ENCODE measurements around the gene TJP1.
A peak's percentile ranks its signal among the peaks of the same experiment; 100 is the strongest.
"Not testable (repeated sequence)": the region's sequence is repeated elsewhere in the genome, so short reads cannot be mapped to it uniquely, and the experiment has no call there.

TJP1 gene

DNA sequence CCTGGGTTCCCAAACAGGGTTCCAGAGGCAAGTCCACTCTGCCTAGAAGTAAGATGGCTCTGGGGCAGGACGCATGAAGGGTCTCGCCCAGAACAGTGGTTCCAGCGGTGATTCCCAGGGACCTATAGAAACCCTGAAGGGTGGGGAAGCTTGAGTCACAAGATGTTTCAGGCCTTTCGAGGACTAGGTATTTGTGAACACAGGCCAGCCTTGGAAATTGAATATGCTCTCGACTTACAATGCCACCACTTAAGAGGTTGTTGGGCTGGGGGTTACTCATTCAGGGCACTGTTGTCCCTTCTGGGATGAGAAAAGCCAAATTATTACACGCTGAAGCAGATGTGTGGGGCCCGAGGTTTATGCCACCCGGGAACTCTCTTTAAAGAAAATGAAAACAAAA, 152.0 kb downstream of the TJP1 start:
- FAIRE-seq: no peak
- peak; percentile 24 for DNase-seq (ENCODE audit: low spot score)

DNA sequence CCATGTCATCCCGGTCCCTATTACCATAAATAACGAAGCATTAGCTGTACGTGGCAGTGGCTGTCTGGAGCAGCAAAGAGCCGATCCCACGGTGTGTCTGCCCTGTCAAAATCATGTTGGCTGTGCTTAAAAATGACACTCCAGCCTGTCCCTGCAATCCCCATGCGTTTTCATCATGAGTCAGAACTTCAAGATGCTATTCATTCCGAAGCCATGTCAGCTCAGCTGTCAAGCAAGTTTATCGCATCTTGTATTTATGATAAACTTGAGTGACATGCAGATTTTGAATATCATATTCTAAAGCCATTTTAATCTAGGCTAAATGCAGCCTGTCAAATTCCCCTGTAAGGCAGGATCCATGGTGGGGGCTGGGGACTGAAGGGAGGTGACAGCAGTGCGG, 152.4 kb downstream of the TJP1 start:
- DNase-seq (ENCODE audit: low spot score): peak; percentile 66

DNA sequence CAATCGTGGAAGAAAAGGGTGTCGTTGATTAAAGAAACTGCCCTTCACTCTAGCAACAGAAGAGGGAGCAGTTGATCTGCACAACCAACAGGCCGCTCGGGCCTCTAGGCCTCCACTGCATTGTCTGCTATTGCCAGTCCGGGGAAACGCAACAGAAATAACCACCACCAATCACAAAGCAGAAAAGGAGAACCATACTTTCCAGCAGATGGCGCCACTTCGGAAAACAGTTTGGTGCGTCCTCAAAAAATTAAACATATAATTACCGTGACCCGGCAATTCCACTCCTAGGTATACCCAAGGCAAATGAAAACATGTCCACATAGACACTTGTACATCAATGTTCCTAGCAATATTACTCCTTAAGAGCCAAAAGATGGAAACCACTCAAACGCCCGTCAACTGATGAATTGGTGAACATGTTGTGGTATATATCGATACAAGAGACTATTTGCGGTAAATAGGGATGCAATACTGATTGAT, 154.1 kb downstream of the TJP1 start:
- peak; percentile 87 for FAIRE-seq

More for the DNA sequence above, 152.4 kb downstream of the TJP1 start:
- peak; percentile 62 for FAIRE-seq

DNA sequence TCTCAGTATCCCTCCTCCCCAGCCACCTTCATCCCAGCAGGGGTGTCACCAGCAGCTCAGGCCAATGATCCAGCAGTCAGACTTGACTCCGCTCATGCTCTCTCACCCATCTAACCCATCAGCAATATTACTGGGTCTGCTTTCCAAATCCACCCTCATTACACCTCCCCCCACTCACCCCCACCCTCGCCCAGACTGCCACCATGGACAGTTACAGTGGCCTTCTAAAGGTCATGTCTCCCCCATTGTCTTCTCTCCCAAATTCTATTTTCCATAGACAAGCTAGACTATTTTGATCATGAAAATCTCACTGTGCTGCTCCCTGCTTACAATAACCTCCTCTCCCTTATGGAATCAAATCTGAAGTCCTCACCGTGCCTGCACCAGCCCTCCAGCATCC, 156.0 kb downstream of the TJP1 start:
- FAIRE-seq: no peak

More for the DNA sequence above, 154.1 kb downstream of the TJP1 start:
- DNase-seq (ENCODE audit: low spot score): peak; percentile 79

DNA sequence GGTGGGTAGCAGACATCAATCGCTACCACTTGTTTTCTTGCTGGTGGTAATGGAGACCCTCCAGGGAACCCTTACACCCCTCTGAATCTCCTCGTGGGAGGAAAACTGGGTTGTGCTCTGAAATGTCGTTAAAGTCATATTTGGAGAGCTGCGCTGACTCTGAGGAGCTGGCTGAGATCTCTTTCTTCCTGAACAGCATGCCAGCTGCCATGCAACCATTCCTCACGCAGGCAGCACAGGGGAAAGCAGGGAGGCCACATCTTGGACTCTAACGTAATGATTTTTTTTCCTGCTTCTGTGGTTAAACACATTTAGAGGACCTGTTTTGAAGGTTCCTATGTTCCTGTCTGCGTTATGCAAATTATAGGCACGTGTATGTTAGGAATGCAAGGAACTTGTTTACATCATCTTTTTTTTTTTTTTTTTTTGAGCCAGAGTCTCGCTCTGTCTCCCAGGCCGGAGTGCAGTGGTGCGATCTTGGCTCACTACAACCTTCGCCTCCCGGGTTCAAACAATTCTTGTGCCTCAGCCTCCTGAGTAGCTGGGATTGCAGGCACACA, 156.7 kb downstream of the TJP1 start:
- no peak for DNase-seq (ENCODE audit: low spot score)
- FAIRE-seq: no peak

More for the DNA sequence above, 156.0 kb downstream of the TJP1 start:
- DNase-seq (ENCODE audit: low spot score): no peak

DNA sequence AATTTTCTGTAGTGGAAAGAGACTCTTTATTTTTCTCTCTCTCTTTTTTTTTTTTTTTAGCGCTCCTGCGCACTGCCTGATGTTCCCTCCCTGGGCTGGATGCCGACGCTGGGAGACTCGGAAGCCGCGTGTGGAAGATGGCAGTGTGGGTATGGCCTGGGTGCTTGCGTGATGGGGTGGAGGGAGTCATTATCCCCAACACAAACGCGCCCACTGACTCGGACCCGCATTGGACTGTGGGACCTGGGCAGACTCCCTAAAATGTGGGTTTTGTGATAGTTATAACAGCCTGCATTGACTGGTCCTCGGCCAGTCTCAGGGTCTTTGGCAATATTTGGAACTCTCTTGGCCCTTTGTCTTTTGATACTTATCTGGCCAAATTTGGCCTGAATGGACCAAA, 157.9 kb downstream of the TJP1 start:
- no peak for FAIRE-seq
- no peak for DNase-seq (ENCODE audit: low spot score)

DNA sequence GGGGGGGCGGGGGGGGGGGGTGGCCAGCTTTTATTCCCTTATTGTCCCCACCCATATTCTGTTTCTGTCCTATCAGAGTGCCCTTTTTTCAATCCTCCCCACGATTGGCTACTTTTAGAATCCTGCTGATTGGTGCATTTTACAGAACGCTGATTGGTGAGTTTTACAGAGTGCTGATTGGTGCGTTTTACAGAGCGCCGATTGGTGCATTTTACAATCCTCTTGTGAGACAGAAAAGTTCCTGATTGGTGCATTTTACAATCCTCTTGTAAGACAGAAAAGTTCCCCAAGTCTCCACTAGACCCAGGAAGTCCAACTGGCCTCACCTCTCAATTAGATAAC, 164.8 kb downstream of the TJP1 start:
- not testable (repeated sequence) for FAIRE-seq; DNase-seq (ENCODE audit: low spot score)

DNA sequence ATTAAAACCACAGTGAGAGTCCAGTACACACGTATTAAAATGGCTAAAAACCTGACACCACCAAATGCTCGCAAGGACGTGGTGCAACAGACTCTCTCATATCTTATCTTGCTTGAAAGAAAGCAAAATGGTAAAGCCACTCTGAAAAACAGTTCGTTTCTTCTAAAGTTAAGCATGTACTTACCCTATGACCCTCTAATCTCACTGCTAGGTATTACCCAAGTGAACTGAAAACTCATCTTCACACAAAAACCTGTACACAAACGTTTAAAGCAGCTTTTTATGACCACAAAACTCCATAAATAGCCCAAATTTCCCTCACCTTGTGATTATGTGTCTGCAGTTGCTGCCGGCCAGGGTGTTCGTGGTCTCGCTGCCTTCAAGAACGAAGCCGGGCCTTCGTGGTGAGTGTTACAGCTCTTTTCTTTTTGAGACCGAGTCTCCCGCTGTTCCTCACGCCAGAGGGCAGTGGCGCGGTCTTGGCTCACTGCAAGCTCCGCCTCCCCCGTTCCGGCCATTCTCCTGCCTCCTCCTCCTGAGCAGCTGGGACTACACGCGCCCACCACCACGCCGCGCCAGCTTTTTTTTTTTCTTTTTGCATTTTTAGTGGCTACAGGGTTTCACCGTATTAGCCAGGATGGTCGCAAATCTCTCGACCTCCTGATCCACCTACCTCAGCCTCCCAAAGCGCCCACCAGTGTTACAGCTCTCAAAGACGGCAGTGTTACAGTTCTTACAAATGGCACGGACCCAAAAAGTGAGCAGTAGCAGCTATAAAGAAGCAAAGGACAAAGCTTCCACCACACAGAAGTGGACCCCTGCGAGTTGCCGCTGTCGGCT, 165.4 kb downstream of the TJP1 start:
- DNase-seq (ENCODE audit: low spot score): no peak
- FAIRE-seq: no peak

DNA sequence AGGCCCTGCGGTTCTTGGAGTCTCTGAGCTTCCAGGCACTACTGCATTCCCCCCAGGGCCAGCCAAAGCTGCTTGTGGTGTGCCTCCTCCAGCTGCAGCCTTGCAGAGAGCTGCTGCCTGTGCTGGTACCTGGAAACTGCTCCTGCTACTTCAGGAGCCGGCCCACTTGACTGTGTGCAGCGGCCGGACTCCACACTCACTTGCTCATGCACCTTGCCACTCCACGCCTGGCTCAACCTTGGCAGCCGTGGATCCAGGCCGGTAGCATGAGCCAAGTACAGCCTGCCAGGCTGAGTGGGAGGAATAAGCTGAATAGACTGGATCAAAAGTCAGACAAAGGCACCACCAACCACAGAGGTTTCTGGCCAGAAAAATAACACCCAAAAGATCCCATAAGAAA, 169.7 kb downstream of the TJP1 start:
- FAIRE-seq: no peak
- DNase-seq (ENCODE audit: low spot score): no peak

DNA sequence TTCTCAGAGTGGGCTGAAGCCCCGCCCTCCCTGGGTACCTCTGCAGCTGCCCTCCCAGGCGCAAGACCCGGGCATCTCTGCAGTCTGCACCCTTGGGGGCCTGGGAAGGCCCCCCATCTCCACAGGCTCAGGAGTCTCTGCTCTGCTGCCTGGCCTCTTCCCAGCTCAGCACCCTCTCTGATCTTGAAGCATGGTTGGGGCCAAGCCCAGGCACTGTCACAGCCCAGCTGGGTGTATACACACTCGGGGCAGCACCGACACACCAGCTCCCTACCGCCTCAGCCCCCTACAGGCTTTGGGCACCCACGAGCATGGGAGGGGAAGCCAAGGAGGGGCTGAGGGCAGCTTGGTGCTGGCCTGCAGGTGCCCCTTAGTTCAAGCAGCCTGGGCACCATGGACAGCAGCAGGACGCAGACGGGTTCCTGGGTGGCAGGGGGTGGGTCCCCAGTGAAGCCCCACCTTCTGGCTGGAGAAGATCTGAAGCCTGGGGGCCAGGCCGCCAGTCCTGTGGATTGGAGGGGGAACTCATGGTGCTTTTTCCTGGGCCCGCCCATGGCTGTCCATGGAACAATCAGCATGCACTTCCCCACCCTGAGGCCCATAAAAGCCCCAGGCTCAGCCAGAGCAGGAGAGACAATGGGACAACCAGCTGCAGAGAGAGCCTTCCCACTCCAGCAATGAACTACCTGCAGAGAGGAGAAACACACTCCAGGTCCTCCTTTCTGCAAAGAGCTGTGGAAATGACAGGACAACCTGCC, 170.6 kb downstream of the TJP1 start:
- DNase-seq (ENCODE audit: low spot score) (no peak), FAIRE-seq (no peak)
